NOMO-1 (cell line): ENCODE measurements around the gene DCAF12L1.

ENCODE experiments used
- DNase-seq, 2 experiments: peaks; one replicate each; lab custom pipeline; 2025; ENCODE audit not compliant: unreplicated experiment in 2 of 2; lab: John Stamatoyannopoulos, UW

The DCAF12L1 gene

GRCh38 chrX:126552313-126553022 is at the start of gene DCAF12L1:
Gene DCAF12L1 (minus strand): TSS chrX:126552814. CDS start chrX:126552608, 206 bp downstream.
- no peak for DNase-seq

- DNase-seq: no peak
Observed at GRCh38 chrX:126580877-126581276, 28.3 kb upstream of the DCAF12L1 start.

DNA sequence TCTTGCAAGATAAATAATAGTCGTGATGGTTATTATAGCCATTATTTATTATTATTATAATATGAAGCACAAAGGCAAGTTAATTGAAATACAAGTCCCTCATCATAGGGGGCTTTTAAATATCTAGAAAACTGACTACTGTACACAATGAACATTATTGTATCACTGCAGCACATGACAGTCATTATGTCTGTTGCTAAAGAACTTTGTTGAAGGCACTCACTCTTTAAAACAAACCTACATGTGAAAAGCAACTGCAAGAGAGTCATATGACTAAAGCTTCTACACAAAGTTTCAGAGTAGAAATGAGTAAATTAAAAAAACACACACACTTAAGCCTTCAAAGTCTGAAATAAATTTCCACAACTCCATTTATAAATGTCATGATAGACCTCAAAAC is 23.3 kb upstream of the DCAF12L1 start:
- DNase-seq: no peak

DNA sequence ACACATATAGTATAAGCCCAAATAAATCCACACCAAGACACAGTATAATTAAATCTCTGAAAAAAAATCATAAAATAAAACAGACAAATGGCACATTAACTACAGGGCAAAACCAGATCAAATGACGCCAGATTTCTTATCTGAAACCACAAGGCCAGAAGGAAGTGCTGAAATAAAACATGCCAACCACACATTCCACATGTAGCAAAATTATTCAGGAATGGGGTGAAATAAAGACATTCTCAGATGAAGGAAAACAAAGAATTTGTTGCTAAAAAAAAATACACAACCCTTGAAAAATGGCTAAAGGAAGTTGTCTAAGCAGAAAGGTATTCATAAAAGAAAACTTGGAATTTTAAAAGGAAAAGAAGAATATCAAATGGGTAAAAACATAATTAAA is 4.5 kb upstream of the DCAF12L1 start:
- no peak for DNase-seq

- no peak for DNase-seq
Observed at GRCh38 chrX:126551725-126552312, 795 bp downstream of the DCAF12L1 start.

- DNase-seq: no peak
Observed at GRCh38 chrX:126551306-126551705, 1.3 kb downstream of the DCAF12L1 start.

DNA sequence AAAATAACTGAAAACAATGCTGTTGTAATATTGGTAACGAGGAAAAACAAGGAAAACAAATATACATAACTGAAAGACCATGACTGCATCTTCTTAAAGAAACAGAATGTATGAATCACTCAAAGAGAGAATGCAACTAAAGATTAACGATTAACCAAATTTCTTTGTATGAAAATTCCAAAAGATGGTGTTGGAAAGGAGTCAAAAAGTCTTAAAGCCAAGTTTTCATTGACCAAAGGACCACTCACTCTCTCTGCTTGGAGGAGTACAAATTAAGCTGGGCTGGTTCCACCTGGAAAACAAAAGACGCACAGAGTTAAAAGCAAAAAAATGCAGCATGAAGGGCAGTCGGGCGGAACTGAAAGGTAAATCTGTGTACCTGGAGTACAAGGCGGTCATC is 1.8 kb downstream of the DCAF12L1 start:
- DNase-seq: no peak

GRCh38 chrX:126509923-126510322 is 42.7 kb downstream of the DCAF12L1 start:
- DNase-seq: no peak
